ENCODE data around the gene GEMIN4.
"Not testable (repeated sequence)": the region's sequence is repeated elsewhere in the genome, so short reads cannot be mapped to it uniquely, and the experiment has no call there.

The GEMIN4 gene

DNA sequence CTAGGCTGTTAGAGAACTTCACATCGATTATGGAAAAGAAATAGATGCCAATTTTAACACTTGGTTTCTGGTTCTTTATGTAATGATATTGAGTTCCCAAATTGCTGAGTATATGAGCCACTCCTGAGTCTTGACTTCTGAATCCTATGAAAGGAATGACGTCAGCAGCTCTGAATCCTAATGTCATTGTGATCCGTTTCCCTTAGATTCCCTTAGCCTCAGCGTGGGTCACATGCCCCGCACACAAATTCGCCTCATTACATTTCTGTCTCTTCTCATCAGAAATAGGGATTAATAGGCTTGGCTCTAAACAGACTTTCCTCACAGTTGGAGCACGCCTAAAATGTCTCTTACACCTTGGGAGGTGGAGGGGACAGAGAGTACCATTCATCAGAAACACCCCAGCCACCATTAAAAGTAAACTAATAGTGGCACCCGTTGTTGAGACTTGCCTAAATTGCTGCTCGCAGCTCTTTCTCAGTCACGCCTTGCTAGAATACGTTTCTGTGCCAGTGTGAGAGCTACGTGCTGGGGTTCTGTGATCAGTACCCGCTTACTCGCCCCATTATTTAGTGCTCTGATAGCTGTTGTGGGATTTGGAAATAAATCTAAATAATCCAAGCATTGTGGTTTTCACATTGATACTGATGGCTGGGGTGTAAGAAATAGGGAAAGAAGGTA, 37.2 kb upstream of the GEMIN4 start:
- CTCF ChIA-PET = no interaction called here
- POLR2A ChIA-PET = no interaction called here
- no peak for DNase-seq (ENCODE audit: extremely low spot score)
- TF ChIP-seq, protein P1, sequence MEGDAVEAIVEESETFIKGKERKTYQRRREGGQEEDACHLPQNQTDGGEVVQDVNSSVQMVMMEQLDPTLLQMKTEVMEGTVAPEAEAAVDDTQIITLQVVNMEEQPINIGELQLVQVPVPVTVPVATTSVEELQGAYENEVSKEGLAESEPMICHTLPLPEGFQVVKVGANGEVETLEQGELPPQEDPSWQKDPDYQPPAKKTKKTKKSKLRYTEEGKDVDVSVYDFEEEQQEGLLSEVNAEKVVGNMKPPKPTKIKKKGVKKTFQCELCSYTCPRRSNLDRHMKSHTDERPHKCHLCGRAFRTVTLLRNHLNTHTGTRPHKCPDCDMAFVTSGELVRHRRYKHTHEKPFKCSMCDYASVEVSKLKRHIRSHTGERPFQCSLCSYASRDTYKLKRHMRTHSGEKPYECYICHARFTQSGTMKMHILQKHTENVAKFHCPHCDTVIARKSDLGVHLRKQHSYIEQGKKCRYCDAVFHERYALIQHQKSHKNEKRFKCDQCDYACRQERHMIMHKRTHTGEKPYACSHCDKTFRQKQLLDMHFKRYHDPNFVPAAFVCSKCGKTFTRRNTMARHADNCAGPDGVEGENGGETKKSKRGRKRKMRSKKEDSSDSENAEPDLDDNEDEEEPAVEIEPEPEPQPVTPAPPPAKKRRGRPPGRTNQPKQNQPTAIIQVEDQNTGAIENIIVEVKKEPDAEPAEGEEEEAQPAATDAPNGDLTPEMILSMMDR (IDR thresholded peaks at IDR 0.05; ENCODE audit: control extremely low read depth, extremely low read depth, low read depth, missing control alignments) = no peak

DNA sequence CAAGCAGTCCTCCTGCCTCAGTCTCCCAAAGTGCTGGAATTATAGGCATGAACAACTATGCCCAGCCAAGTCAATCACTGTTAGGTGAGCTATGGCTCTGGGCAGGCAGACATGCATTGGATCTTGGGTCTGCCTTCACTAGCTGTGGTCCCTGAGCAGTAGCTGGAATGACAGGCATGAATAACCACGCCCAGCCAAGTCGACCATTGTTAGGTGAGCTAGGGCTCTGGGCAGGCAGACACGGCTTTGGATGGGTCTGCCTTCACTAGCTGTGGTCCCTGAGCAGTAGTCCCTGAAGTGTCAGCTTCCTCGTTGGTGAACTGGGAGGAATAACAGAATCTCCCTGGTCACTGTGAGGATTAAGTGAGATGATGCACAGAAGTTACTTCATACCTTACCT, 36.5 kb upstream of the GEMIN4 start:
- CTCF ChIA-PET = interaction anchor here (1.5 kb wide), 1 partner anchor 208 kb away, joined by 3 read pairs; the partner anchor contains the start of gene TIMM22
- TF ChIP-seq, protein P1 (IDR thresholded peaks at IDR 0.05; ENCODE audit: control extremely low read depth, extremely low read depth, low read depth, missing control alignments) = no peak
- DNase-seq (ENCODE audit: extremely low spot score) = no peak
- POLR2A ChIA-PET = no interaction called here

DNA sequence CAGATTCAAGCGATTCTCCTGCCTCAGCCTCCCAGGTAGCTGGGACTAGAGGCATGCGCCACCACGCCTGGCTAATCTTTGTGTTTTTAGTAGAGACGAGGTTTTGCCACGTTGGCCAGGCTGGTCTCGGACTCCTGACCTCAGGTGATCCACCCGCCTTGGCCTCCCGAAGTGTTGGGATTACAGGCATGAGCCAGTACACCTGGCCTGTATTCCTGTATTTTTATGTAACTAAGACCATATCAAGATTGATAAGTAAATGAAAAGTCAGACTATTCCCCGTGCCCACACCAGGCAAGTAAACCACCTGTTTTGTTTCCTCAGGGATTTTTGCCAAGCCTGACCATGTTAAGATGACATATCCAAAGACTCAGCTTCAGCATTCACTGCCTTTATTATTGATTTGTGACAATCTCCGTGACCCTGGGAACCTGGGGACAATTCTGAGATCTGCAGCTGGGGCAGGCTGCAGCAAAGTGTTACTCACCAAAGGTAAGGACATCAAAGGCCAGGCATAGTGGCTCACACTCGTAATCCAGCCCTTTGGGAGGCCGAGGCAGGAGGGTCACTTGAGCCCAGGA, 35.7 kb upstream of the GEMIN4 start:
- DNase-seq (ENCODE audit: extremely low spot score) = no peak
- TF ChIP-seq, protein P1 (IDR thresholded peaks at IDR 0.05; ENCODE audit: control extremely low read depth, extremely low read depth, low read depth, missing control alignments) = no peak
- ChIA-PET CTCF (interaction anchor here (1.5 to 1.7 kb wide), 2 partner anchors 35 to 209 kb away, joined by 3 read pairs; partner anchors contain the start of gene TIMM22), POLR2A (interaction anchor here (0.6 kb wide), 1 partner anchor 22 kb away, joined by 3 read pairs; no protein-coding TSS in a partner anchor)

DNA sequence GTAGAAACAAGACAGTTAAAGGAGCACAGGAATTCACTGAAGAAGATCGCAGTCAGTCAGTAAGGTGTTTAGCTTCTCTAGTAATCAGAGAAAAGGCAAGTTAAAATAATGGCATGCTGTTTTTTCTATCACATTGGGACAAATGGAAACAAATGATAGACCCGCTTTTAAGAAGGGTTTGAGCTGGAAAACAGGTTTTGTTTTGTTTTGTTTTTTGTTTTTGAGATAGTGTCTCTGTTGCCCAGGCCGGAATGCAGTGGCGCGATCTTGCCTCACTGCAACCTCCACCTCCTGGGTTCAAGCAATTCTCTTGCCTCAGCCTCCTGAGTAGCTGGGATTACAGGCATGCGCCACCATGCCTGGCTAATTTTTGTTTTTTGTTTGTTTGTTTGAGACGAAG, 33.8 kb upstream of the GEMIN4 start:
- DNase-seq (ENCODE audit: extremely low spot score); POLR2A ChIA-PET: not testable (repeated sequence)
- CTCF ChIA-PET = interaction anchor here (0.7 to 2.2 kb wide), 3 partner anchors 9 to 195 kb away, joined by 3 to 5 read pairs (median 4); no protein-coding TSS in a partner anchor

DNA sequence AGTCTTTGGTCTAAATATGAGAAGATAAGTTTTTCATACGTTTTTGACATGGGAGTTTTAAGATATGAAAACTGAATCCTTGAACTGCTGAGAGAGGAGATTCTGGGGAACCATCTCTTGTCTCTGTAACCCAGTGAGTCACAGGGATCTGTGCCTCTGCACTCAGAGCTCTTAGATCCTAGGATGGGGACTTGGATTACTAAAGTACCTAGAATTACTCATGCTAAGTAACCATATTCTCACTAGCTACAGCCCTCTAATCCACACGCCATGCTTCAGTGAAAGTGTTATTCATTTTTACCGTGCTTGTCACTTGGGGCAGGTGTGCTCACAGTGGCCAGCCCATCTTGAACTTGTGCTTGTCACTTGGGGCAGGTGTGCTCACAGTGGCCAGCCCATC, 32.1 kb upstream of the GEMIN4 start:
- CTCF ChIA-PET = interaction anchor here (2.2 to 3.3 kb wide), 2 partner anchors 11 to 197 kb away, joined by 5 to 12 read pairs; no protein-coding TSS in a partner anchor
- TF ChIP-seq, protein P1 (IDR thresholded peaks at IDR 0.05; ENCODE audit: control extremely low read depth, extremely low read depth, low read depth, missing control alignments) = no peak
- POLR2A ChIA-PET = no interaction called here
- DNase-seq (ENCODE audit: extremely low spot score) = no peak

DNA sequence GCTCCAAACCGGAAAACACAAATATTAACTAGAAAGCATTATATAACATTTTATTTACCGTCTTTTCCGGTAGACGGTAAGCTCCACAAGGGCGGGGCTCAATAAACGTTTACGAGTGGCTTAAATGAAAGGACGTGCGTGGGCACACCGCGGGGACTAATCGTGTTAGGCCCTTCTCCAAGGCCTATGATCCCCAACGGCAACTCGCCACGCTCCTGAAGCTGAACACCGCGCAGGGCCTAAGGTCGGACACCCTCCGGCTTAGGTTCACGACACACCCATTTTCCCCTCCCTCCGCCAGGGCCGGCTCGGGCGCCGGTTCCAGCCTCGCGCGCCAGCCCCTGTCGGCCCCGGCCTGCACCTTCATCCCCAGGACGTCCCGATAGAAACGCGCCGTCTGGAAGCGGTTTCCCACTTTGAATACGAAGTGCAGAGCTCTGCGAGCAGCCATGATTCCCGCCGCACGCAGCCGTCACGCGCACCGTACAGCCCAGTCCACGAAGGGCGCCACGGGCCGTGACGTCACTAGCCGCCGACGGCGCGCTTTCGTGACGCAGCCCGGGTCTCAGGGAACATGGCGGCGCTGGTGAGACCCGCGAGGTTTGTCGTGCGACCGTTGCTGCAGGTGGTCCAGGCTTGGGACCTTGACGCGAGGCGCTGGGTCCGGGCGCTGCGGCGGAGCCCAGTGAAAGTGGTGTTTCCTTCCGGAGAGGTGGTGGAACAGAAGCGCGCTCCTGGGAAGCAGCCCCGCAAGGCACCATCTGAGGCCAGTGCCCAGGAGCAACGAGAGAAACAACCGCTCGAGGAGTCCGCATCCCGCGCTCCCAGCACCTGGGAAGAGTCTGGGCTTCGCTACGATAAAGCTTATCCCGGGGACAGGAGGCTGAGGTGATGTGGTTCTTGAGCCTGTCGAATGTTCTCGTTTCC, 30.0 kb upstream of the GEMIN4 start, which contains the start of the genes GLOD4 and MRM3:
TSS of gene GLOD4 (minus strand) at position 476 of the 927 bp plus-strand sequence. CDS start at position 451, 25 bp downstream.
TSS of gene MRM3 (plus strand) at position 549 of the 927 bp plus-strand sequence. CDS start at position 575, 26 bp downstream.
- TF ChIP-seq, protein P1 (IDR thresholded peaks at IDR 0.05; ENCODE audit: control extremely low read depth, extremely low read depth, low read depth, missing control alignments) = no peak
- CTCF ChIA-PET = interaction anchor here (1.0 to 3.4 kb wide), 9 partner anchors 11 to 217 kb away, joined by 3 to 15 read pairs (median 3); partner anchors contain the start of genes GEMIN4 and TIMM22
- DNase-seq (ENCODE audit: extremely low spot score) = peak; percentile 98
- POLR2A ChIA-PET = interaction anchor here (0.6 kb wide), 1 partner anchor 39 kb away, joined by 3 read pairs; no protein-coding TSS in a partner anchor
